ENCODE data around the gene JMJD6.

The JMJD6 gene

GRCh38 chr17:76697702-76698465 is 28.5 kb downstream of the JMJD6 start:
- DNase-seq (ENCODE audit: low read depth): no peak

GRCh38 chr17:76696763-76697701 is 29.4 kb downstream of the JMJD6 start:
- no peak for DNase-seq (ENCODE audit: low read depth)

GRCh38 chr17:76695059-76695831 is 31.2 kb downstream of the JMJD6 start:
- no peak for DNase-seq (ENCODE audit: low read depth)

- DNase-seq (ENCODE audit: low read depth): no peak
Measured at GRCh38 chr17:76691379-76692191, 34.8 kb downstream of the JMJD6 start.

- no peak for DNase-seq (ENCODE audit: low read depth)
Measured at GRCh38 chr17:76690596-76691280, 35.7 kb downstream of the JMJD6 start.

- no peak for DNase-seq (ENCODE audit: low read depth)
Measured at GRCh38 chr17:76689859-76690258, 36.5 kb downstream of the JMJD6 start.

- no peak for DNase-seq (ENCODE audit: low read depth)
Measured at GRCh38 chr17:76688165-76688622, 38.2 kb downstream of the JMJD6 start.

GRCh38 chr17:76687298-76688164 is 38.9 kb downstream of the JMJD6 start:
- no peak for DNase-seq (ENCODE audit: low read depth)

GRCh38 chr17:76686538-76687297 is 39.7 kb downstream of the JMJD6 start:
- DNase-seq (ENCODE audit: low read depth): no peak

GRCh38 chr17:76685846-76686245 is 40.6 kb downstream of the JMJD6 start:
- DNase-seq (ENCODE audit: low read depth): no peak

- DNase-seq (ENCODE audit: low read depth): no peak
Measured at GRCh38 chr17:76685366-76685765, 41.0 kb downstream of the JMJD6 start.

GRCh38 chr17:76684756-76685155 is 41.6 kb downstream of the JMJD6 start:
- no peak for DNase-seq (ENCODE audit: low read depth)

GRCh38 chr17:76683921-76684745 is 42.3 kb downstream of the JMJD6 start:
- no peak for DNase-seq (ENCODE audit: low read depth)

GRCh38 chr17:76683011-76683755 is 43.2 kb downstream of the JMJD6 start:
- DNase-seq (ENCODE audit: low read depth): no peak

- DNase-seq (ENCODE audit: low read depth): no peak
Measured at GRCh38 chr17:76682296-76682695, 44.1 kb downstream of the JMJD6 start.

- DNase-seq (ENCODE audit: low read depth): peak; percentile 50
Measured at GRCh38 chr17:76681222-76682137, 44.9 kb downstream of the JMJD6 start.
